ENCODE measurements around the gene TAGLN2.

The TAGLN2 gene

DNA sequence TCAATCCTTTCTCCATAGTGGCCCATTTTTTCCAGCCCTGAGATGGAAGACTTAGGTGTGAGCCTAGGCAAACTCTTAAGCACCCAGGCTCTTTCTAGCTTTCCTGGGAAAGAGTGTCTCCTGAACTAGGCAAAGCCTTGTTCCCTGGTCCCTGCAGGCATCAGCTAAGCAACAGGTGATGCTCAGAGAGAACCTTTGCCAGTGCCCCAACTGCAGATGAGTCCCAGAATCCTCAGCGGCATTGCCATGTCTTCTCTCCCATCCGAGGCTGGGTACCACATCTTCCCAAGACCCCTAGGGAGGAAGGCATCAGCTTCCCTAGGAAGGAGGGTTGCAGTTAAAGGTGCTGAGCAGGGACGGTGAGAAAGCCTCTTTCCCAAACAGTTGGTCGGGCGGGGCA, 54.6 kb downstream of the TAGLN2 start:
- DNase-seq (ENCODE audit: low read depth), result no peak

DNA sequence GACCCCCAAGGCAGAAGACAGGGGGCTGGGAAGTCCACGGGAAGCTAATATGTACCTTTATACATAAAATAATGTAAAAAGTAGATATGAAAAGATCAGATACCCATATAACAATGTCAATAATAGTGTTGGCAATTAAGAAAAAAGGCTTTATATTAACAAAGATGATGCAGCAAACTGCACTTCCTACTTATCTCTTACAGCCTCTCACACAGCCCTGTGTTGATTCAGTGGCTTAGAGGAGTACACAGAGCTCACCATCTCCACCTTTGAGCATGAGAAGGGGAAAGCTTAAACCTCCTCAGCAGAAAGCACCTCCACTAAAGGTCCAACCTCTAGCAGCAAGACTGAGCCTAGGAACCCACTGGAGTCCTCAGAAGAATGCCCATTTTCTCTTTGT, 55.7 kb downstream of the TAGLN2 start:
- DNase-seq (ENCODE audit: low read depth), result no peak

DNA sequence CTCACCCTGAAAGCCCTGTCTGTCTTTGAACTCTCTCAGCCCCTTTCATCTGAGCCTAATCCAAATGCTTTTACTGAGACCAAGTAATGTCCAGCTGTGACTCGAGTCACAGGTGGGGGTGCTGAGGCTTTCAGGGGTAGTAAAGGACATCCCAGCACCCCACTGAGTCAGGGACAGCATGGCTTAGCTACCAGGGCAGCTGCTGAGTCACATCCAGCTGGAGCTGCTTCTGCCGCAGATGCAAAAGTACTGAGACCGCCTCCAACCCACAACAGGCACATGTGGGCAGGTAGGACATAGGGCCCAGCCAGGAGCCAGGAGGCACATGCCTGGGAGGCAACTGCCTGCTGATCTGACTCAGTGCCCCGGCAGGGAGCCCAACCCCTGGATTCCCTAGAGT, 56.1 kb downstream of the TAGLN2 start:
- no peak for DNase-seq (ENCODE audit: low read depth)

DNA sequence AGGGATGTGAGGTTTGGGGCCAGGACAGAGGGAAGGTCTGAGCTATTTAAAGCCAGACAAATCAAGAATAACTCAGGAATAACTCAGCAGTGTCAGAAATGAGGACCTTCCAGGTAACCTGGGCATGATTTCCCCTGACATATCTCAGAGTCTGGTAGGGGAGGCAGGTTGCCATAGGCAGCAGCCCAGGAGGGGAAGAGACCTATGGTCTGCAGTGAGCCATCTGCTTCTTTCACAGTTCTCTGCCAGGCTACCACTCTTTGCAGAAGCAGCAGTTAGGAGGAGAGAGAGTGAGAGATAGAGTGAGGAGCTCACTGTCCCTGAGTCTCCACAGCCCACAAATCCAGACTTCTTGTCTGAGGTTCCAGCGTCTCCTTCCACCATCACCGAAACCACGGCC, 56.5 kb downstream of the TAGLN2 start:
- DNase-seq (ENCODE audit: low read depth), result no peak

Measured in stimulated activated CD8-positive, alpha-beta memory T cell treated with anti-CD3 and anti-CD28 coated beads, Interleukin-12 subunit alpha, Interleukin-12 subunit beta, amount 100 ng/mL, for 1 hour (primary cell).